Cerebellar cortex (tissue), 1 donor: ENCODE results near the gene RWDD1.
"Not testable (repeated sequence)": the region's sequence is repeated elsewhere in the genome, so short reads cannot be mapped to it uniquely, and the experiment has no call there.

Source experiments
- DNase-seq: peaks from one replicate; pipeline ENCODE4 v3.0.0-alpha.2; 2015; ENCODE audit warnings: low spot score

RWDD1 gene

GRCh38 chr6:116560130-116560529 is 11.2 kb upstream of the RWDD1 start:
- no peak for DNase-seq

- DNase-seq = peak; percentile 80
Measured at GRCh38 chr6:116561377-116562018, 9.8 kb upstream of the RWDD1 start.

GRCh38 chr6:116562019-116562403 is 9.3 kb upstream of the RWDD1 start:
- no peak for DNase-seq

- no peak for DNase-seq
Measured at GRCh38 chr6:116562614-116563013, 8.7 kb upstream of the RWDD1 start.

- DNase-seq = no peak
Measured at GRCh38 chr6:116563830-116564229, 7.5 kb upstream of the RWDD1 start.

- no peak for DNase-seq
Measured at GRCh38 chr6:116564311-116564710, 7.0 kb upstream of the RWDD1 start.

- DNase-seq = peak; percentile 54
Measured at GRCh38 chr6:116564921-116565872, 6.1 kb upstream of the RWDD1 start.

GRCh38 chr6:116568111-116568510 is 3.2 kb upstream of the RWDD1 start:
- no peak for DNase-seq

GRCh38 chr6:116568821-116569755 is 2.2 kb upstream of the RWDD1 start:
- no peak for DNase-seq

- no peak for DNase-seq
Measured at GRCh38 chr6:116571683-116572000, 338 bp downstream of the RWDD1 start.

- DNase-seq = peak; percentile 22
Measured at GRCh38 chr6:116572162-116572561, 858 bp downstream of the RWDD1 start.

- no peak for DNase-seq
Measured at GRCh38 chr6:116575227-116575626, 3.9 kb downstream of the RWDD1 start.

- DNase-seq = peak; percentile 31
Measured at GRCh38 chr6:116577486-116577885, 6.2 kb downstream of the RWDD1 start.

GRCh38 chr6:116578335-116578734 is 7.0 kb downstream of the RWDD1 start:
- DNase-seq = no peak

- DNase-seq = no peak
Measured at GRCh38 chr6:116579143-116579542, 7.8 kb downstream of the RWDD1 start.

GRCh38 chr6:116580198-116580597 is 8.9 kb downstream of the RWDD1 start:
- DNase-seq = no peak

- DNase-seq = no peak
Measured at GRCh38 chr6:116586276-116586675, 15.0 kb downstream of the RWDD1 start.

GRCh38 chr6:116586738-116587137 is 15.4 kb downstream of the RWDD1 start:
- DNase-seq = no peak

GRCh38 chr6:116595247-116595646 is 23.9 kb downstream of the RWDD1 start:
- DNase-seq = no peak

GRCh38 chr6:116596815-116597214 is 25.5 kb downstream of the RWDD1 start:
- DNase-seq = no peak

GRCh38 chr6:116603916-116604315 is 32.6 kb downstream of the RWDD1 start:
- DNase-seq = not testable (repeated sequence)

- not testable (repeated sequence) for DNase-seq
Measured at GRCh38 chr6:116604868-116605267, 33.6 kb downstream of the RWDD1 start.
